ENCODE results near the gene CLIC5. TPM values are rescaled to one million over a fixed set of nuclear protein-coding genes. Genes with fewer than 3 reads are reported as not detected.
A peak's percentile ranks its signal among the peaks of the same experiment; 100 is the strongest.

The CLIC5 gene
- total RNA-seq, 1 experiment from 2014 or later, result not detected

- no peak overlapping the region for H3K4me3 Mint-ChIP-seq (ENCODE audit: unreplicated experiment)
- DNase-seq (ENCODE audit: unreplicated experiment), result peak; percentile 62
- POLR2A ChIA-PET, result interaction anchor here (0.6 to 1.6 kb wide), 12 partner anchors 8 to 455 kb away, joined by 3 to 8 read pairs (median 3); no protein-coding TSS in a partner anchor
- H3K27ac Mint-ChIP-seq (ENCODE audit: low read depth, unreplicated experiment), result no peak overlapping the region
- TF ChIP-seq CTCF (IDR thresholded peaks at IDR 0.05; ENCODE audit: unreplicated experiment), result no peak
- H3K27me3 Mint-ChIP-seq (ENCODE audit: insufficient read depth, unreplicated experiment), result peaks cover under 1% of the 10 kb centered on the region
- BruUV-seq (replicated peaks), result no TSS peak
- no peaks in the 10 kb centered on the region for H3K9me3 Mint-ChIP-seq (ENCODE audit: unreplicated experiment)
- no peaks in the 10 kb centered on the region for H3K4me1 Mint-ChIP-seq (ENCODE audit: insufficient read depth, unreplicated experiment)
- no peaks in the 10 kb centered on the region for H3K36me3 Mint-ChIP-seq (ENCODE audit: insufficient read depth, unreplicated experiment)
- intact Hi-C loops (cut with micrococcal nuclease), result no loop called here
- CTCF ChIA-PET, result interaction anchor here (0.6 to 1.5 kb wide), 3 partner anchors 29 to 454 kb away, joined by 3 to 8 read pairs (median 5); no protein-coding TSS in a partner anchor
Measured at GRCh38 chr6:45959534-45960145, 56.0 kb downstream of the CLIC5 start.

- ChIA-PET POLR2A (no interaction called here), CTCF (no interaction called here)
- no peak for DNase-seq (ENCODE audit: unreplicated experiment)
- Mint-ChIP-seq H3K4me3 (ENCODE audit: unreplicated experiment) (no peak overlapping the region), H3K36me3 (ENCODE audit: insufficient read depth, unreplicated experiment) (no peaks in the 10 kb centered on the region), H3K27me3 (ENCODE audit: insufficient read depth, unreplicated experiment) (peaks cover 20% of the 10 kb centered on the region), H3K4me1 (ENCODE audit: insufficient read depth, unreplicated experiment) (no peaks in the 10 kb centered on the region), H3K9me3 (ENCODE audit: unreplicated experiment) (no peaks in the 10 kb centered on the region), H3K27ac (ENCODE audit: low read depth, unreplicated experiment) (no peak overlapping the region)
- intact Hi-C loops (cut with micrococcal nuclease), result no loop called here
- BruUV-seq (replicated peaks), result no TSS peak
- no peak for TF ChIP-seq CTCF (IDR thresholded peaks at IDR 0.05; ENCODE audit: unreplicated experiment)
Measured at GRCh38 chr6:45956663-45957062, 59.0 kb downstream of the CLIC5 start.

- Mint-ChIP-seq H3K9me3 (ENCODE audit: unreplicated experiment) (no peaks in the 10 kb centered on the region), H3K36me3 (ENCODE audit: insufficient read depth, unreplicated experiment) (no peaks in the 10 kb centered on the region), H3K27ac (ENCODE audit: low read depth, unreplicated experiment) (no peak overlapping the region), H3K4me1 (ENCODE audit: insufficient read depth, unreplicated experiment) (no peaks in the 10 kb centered on the region), H3K4me3 (ENCODE audit: unreplicated experiment) (no peak overlapping the region), H3K27me3 (ENCODE audit: insufficient read depth, unreplicated experiment) (peaks cover 20% of the 10 kb centered on the region)
- ChIA-PET CTCF (no interaction called here), POLR2A (interaction anchor here (0.6 to 0.7 kb wide), 3 partner anchors 13 to 215 kb away, joined by 3 to 5 read pairs (median 3); partner anchors contain the start of gene ENPP5)
- no TSS peak for BruUV-seq (replicated peaks)
- intact Hi-C loops (cut with micrococcal nuclease), result no loop called here
- no peak for DNase-seq (ENCODE audit: unreplicated experiment)
- no peak for TF ChIP-seq CTCF (IDR thresholded peaks at IDR 0.05; ENCODE audit: unreplicated experiment)
Measured at GRCh38 chr6:45956176-45956575, 59.5 kb downstream of the CLIC5 start.

- intact Hi-C loops (cut with micrococcal nuclease), result no loop called here
- no peak for TF ChIP-seq CTCF (IDR thresholded peaks at IDR 0.05; ENCODE audit: unreplicated experiment)
- Mint-ChIP-seq H3K4me3 (ENCODE audit: unreplicated experiment) (no peak overlapping the region), H3K27ac (ENCODE audit: low read depth, unreplicated experiment) (no peak overlapping the region), H3K36me3 (ENCODE audit: insufficient read depth, unreplicated experiment) (no peaks in the 10 kb centered on the region), H3K9me3 (ENCODE audit: unreplicated experiment) (no peaks in the 10 kb centered on the region), H3K4me1 (ENCODE audit: insufficient read depth, unreplicated experiment) (no peaks in the 10 kb centered on the region), H3K27me3 (ENCODE audit: insufficient read depth, unreplicated experiment) (peaks cover 20% of the 10 kb centered on the region)
- no TSS peak for BruUV-seq (replicated peaks)
- ChIA-PET CTCF (no interaction called here), POLR2A (interaction anchor here (0.6 to 0.7 kb wide), 3 partner anchors 12 to 215 kb away, joined by 3 to 5 read pairs (median 3); partner anchors contain the start of gene ENPP5)
- DNase-seq (ENCODE audit: unreplicated experiment), result no peak
Measured at GRCh38 chr6:45955597-45955996, 60.1 kb downstream of the CLIC5 start.

All from MCF 10A (cell line).